ENCODE data around the gene GCSH.

Gene GCSH

GRCh38 chr16:81101702-81102101, 5.5 kb upstream of the GCSH start:
- DNase-seq (ENCODE audit: low spot score): no peak

- no peak for DNase-seq (ENCODE audit: low spot score)
Observed at GRCh38 chr16:81099958-81100357, 3.8 kb upstream of the GCSH start.

GRCh38 chr16:81097230-81097629, 1.0 kb upstream of the GCSH start:
- no peak for DNase-seq (ENCODE audit: low spot score)

GRCh38 chr16:81096715-81097208, 567 bp upstream of the GCSH start:
- no peak for DNase-seq (ENCODE audit: low spot score)

GRCh38 chr16:81095653-81095952, 592 bp downstream of the GCSH start:
- no peak for DNase-seq (ENCODE audit: low spot score)

- no peak for DNase-seq (ENCODE audit: low spot score)
Observed at GRCh38 chr16:81094771-81095251, 1.4 kb downstream of the GCSH start.

GRCh38 chr16:81088836-81089235, 7.4 kb downstream of the GCSH start:
- no peak for DNase-seq (ENCODE audit: low spot score)

GRCh38 chr16:81081014-81081413, 15.2 kb downstream of the GCSH start:
- no peak for DNase-seq (ENCODE audit: low spot score)

- DNase-seq (ENCODE audit: low spot score): no peak
Observed at GRCh38 chr16:81080233-81080632, 16.0 kb downstream of the GCSH start.

- DNase-seq (ENCODE audit: low spot score): peak; percentile 95
Observed at GRCh38 chr16:81077076-81077940, 18.9 kb downstream of the GCSH start, which contains the start of gene C16orf46. Gene C16orf46 (minus strand): TSS chr16:81077238. CDS start chr16:81063955, 13,283 bp downstream.

GRCh38 chr16:81076566-81077075, 19.6 kb downstream of the GCSH start:
- DNase-seq (ENCODE audit: low spot score): peak; percentile 92

GRCh38 chr16:81073560-81074330, 22.4 kb downstream of the GCSH start:
- DNase-seq (ENCODE audit: low spot score): no peak

GRCh38 chr16:81071805-81072204, 24.4 kb downstream of the GCSH start:
- no peak for DNase-seq (ENCODE audit: low spot score)

GRCh38 chr16:81070979-81071378, 25.2 kb downstream of the GCSH start:
- no peak for DNase-seq (ENCODE audit: low spot score)

GRCh38 chr16:81069063-81069462, 27.1 kb downstream of the GCSH start:
- no peak for DNase-seq (ENCODE audit: low spot score)

- no peak for DNase-seq (ENCODE audit: low spot score)
Observed at GRCh38 chr16:81067166-81067565, 29.0 kb downstream of the GCSH start.

- DNase-seq (ENCODE audit: low spot score): no peak
Observed at GRCh38 chr16:81066681-81067080, 29.5 kb downstream of the GCSH start.

GRCh38 chr16:81061871-81062608, 34.2 kb downstream of the GCSH start:
- no peak for DNase-seq (ENCODE audit: low spot score)

- DNase-seq (ENCODE audit: low spot score): no peak
Observed at GRCh38 chr16:81061307-81061640, 34.9 kb downstream of the GCSH start.

- no peak for DNase-seq (ENCODE audit: low spot score)
Observed at GRCh38 chr16:81060576-81061306, 35.5 kb downstream of the GCSH start.

GRCh38 chr16:81053761-81054160, 42.4 kb downstream of the GCSH start:
- no peak for DNase-seq (ENCODE audit: low spot score)

- no peak for DNase-seq (ENCODE audit: low spot score)
Observed at GRCh38 chr16:81042821-81043220, 53.4 kb downstream of the GCSH start.

Measured in hematopoietic multipotent progenitor cell treated with erythropoietin and hydrocortisone succinate and interleukin-3 and kit ligand, for 15 days (in vitro differentiated cells).